IMR-90 (cell line): Measurements from ENCODE around the gene VWA8. TPM values are rescaled to one million over a fixed set of nuclear protein-coding genes. Genes with fewer than 3 reads are reported as not detected.

Experiments
- ATAC-seq: fragments of 200-7000 bp; cut with Tn5 transposase; 2 replicates; pipeline ENCODE4 v1.9.1; 2020; ENCODE audit warnings: low read depth, mild to moderate bottlenecking, moderate library complexity
- BruUV-seq: library from RNA; stranded (reverse); fragments of 400-500 nt; replicated peaks from 2 replicates; lab custom pipeline; 2021; lab: Mats Ljungman, UMichigan
- CTCF ChIA-PET: fragments of 300-600 bp; formaldehyde crosslinking; extraction: SDS; loops from one replicate; lab custom pipeline; 2021; ENCODE audit warnings: antibody characterized with exemption; lab: Yijun Ruan, JAX
- POLR2A ChIA-PET: fragments of 300-600 bp; sonication (Branson Sonifier 250); formaldehyde crosslinking; loops from one replicate; lab custom pipeline; 2022; ENCODE audit warnings: antibody characterized with exemption; ENCODE audit not compliant: unreplicated experiment; lab: Charles Lee
- DNase-seq: peaks from one replicate; pipeline ENCODE4 v3.0.0; 2013
- H2AFZ ChIP-seq: replicated peaks from 2 replicates; pipeline ENCODE3; 2013; ENCODE audit warnings: low read length, mild to moderate bottlenecking; ENCODE audit not compliant: poor library complexity
- H2AK5ac ChIP-seq: 2 replicates; pipeline ENCODE4 v1.6.1; 2013; ENCODE audit warnings: low read depth, low read length, inconsistent platforms
- H2AK9ac ChIP-seq: replicated peaks from 2 replicates; pipeline ENCODE3; 2013; ENCODE audit warnings: mild to moderate bottlenecking, low read depth, low read length, moderate library complexity; ENCODE audit not compliant: poor library complexity
- H2BK120ac ChIP-seq: 2 replicates; pipeline ENCODE4 v1.6.1; 2013; ENCODE audit warnings: low read depth, low read length, inconsistent platforms
- H2BK15ac ChIP-seq: 3 replicates; pipeline ENCODE4 v1.6.1; 2013; ENCODE audit warnings: low read depth, low read length, inconsistent platforms
- H2BK20ac ChIP-seq: 2 replicates; pipeline ENCODE4 v1.6.1; 2013; ENCODE audit warnings: low read depth, mild to moderate bottlenecking, inconsistent platforms, low read length, moderate library complexity
- H2BK5ac ChIP-seq: 2 replicates; pipeline ENCODE4 v1.6.1; 2013; ENCODE audit warnings: mild to moderate bottlenecking, low read depth, low read length, inconsistent platforms; ENCODE audit not compliant: poor library complexity, severe bottlenecking
- H3K14ac ChIP-seq: replicated peaks from 2 replicates; pipeline ENCODE4 v1.6.1; 2013; ENCODE audit warnings: low read depth, low read length, inconsistent platforms
- H3K18ac ChIP-seq: 2 replicates; pipeline ENCODE4 v1.6.1; 2013; ENCODE audit warnings: low read depth, low read length, control low read depth
- H3K23ac ChIP-seq: 2 replicates; pipeline ENCODE4 v1.6.1; 2013; ENCODE audit warnings: low read depth, low read length, inconsistent platforms
- H3K27ac ChIP-seq: 2 replicates; pipeline ENCODE4 v1.5.1; 2013; ENCODE audit warnings: mild to moderate bottlenecking, control low read depth, low read length; ENCODE audit not compliant: insufficient read depth
- H3K27me3 ChIP-seq: 2 replicates; pipeline ENCODE4 v1.6.1; 2013; ENCODE audit warnings: low read length; ENCODE audit not compliant: control insufficient read depth, insufficient read depth
- H3K36me3 ChIP-seq: 2 replicates; pipeline ENCODE4 v1.6.1; 2013; ENCODE audit warnings: low read length, mixed read lengths; ENCODE audit not compliant: control insufficient read depth, insufficient read depth
- H3K4ac ChIP-seq: 2 replicates; pipeline ENCODE4 v1.6.1; 2013; ENCODE audit warnings: low read depth, low read length, inconsistent platforms
- H3K4me1 ChIP-seq: 2 replicates; pipeline ENCODE4 v1.6.1; 2013; ENCODE audit warnings: low read length, mixed read lengths; ENCODE audit not compliant: control insufficient read depth, insufficient read depth
- H3K4me2 ChIP-seq: 2 replicates; pipeline ENCODE4 v1.6.1; 2013; ENCODE audit warnings: low read depth, mild to moderate bottlenecking, control low read depth, low read length, moderate library complexity
- H3K4me3 ChIP-seq: 2 replicates; pipeline ENCODE4 v1.5.1; 2013; ENCODE audit warnings: low read depth, mild to moderate bottlenecking, control low read depth, low read length, moderate library complexity; ENCODE audit not compliant: insufficient read depth
- H3K56ac ChIP-seq: 2 replicates; pipeline ENCODE4 v1.6.1; 2013; ENCODE audit warnings: low read length, inconsistent platforms; ENCODE audit not compliant: insufficient read depth; ENCODE audit errors: extremely low read depth
- H3K79me1 ChIP-seq, 2 experiments: 2 replicates each; pipeline ENCODE4 v1.6.1; 2013; ENCODE audit warnings: low read length in 2 of 2, inconsistent platforms in 1 of 2, low read depth in 1 of 2
- H3K9ac ChIP-seq: 2 replicates; pipeline ENCODE4 v1.6.1; 2013; ENCODE audit warnings: low read depth, low read length, control low read depth
- H3K9me1 ChIP-seq: 2 replicates; pipeline ENCODE4 v1.6.1; 2013; ENCODE audit warnings: low read length, inconsistent platforms; ENCODE audit not compliant: insufficient read depth
- H3K9me3 ChIP-seq: 2 replicates; pipeline ENCODE4 v1.6.1; 2013; ENCODE audit warnings: low read length; ENCODE audit not compliant: control insufficient read depth, insufficient read depth
- H4K20me1 ChIP-seq: 2 replicates; pipeline ENCODE4 v1.6.1; 2013; ENCODE audit warnings: low read length, inconsistent platforms; ENCODE audit not compliant: insufficient read depth
- H4K5ac ChIP-seq: 2 replicates; pipeline ENCODE4 v1.6.1; 2013; ENCODE audit warnings: mild to moderate bottlenecking, low read depth, low read length, control low read depth
- H4K8ac ChIP-seq, 2 experiments: 2 replicates each; pipeline ENCODE4 v1.6.1; 2013; ENCODE audit warnings: low read depth in 2 of 2, low read length in 2 of 2, control low read depth in 1 of 2, inconsistent platforms in 1 of 2
- H4K91ac ChIP-seq: 2 replicates; pipeline ENCODE4 v1.6.1; 2013; ENCODE audit warnings: low read depth, low read length, inconsistent platforms; ENCODE audit not compliant: insufficient read depth
- CEBPB ChIP-seq: IDR thresholded peaks from 2 replicates; pipeline ENCODE4 v1.6.1; 2012; ENCODE audit warnings: low read depth, low read length, improper control_type of control experiment
- FOS ChIP-seq: fragments of 150-350 bp; IDR thresholded peaks from 2 replicates; pipeline ENCODE4 v1.6.1; 2016; ENCODE audit warnings: low read depth, low read length
- MXI1 ChIP-seq: IDR thresholded peaks from 2 replicates; pipeline ENCODE4 v1.6.1; 2012; ENCODE audit warnings: low read depth, mild to moderate bottlenecking, low read length, moderate library complexity, borderline replicate concordance
- POLR2A ChIP-seq: IDR thresholded peaks from 2 replicates; pipeline ENCODE4 v1.6.1; 2012; ENCODE audit warnings: mild to moderate bottlenecking, low read depth, low read length
- RAD21 ChIP-seq: IDR thresholded peaks from 2 replicates; pipeline ENCODE4 v1.6.1; 2012; ENCODE audit warnings: low read length, improper control_type of control experiment
- RCOR1 ChIP-seq: IDR thresholded peaks from 2 replicates; pipeline ENCODE4 v1.6.1; 2012; ENCODE audit warnings: mild to moderate bottlenecking, low read length, improper control_type of control experiment; ENCODE audit not compliant: insufficient replicate concordance
- WGBS, 2 experiments: methylation state at CpG; one replicate each; pipeline versions ENCODE4 v1.1.5 to v1.1.7; 2013; ENCODE audit warnings: missing lambda C conversion rate in 2 of 2; ENCODE audit not compliant: insufficient read length in 1 of 2; ENCODE audit errors: extremely low coverage in 2 of 2; 5-methylcytosine and 5-hydroxymethylcytosine counted together
- dilution Hi-C: fragments of 300-500 bp; cut with HindIII; formaldehyde crosslinking; loops from one replicate; pipeline ENCODE4 v1.14.3; 2018; ENCODE audit warnings: low sequenced_read_pairs; ENCODE audit not compliant: unreplicated experiment
- in situ Hi-C: fragments of 300-500 bp; cut with MboI; formaldehyde crosslinking; loops from 3 replicates; pipeline ENCODE4 v1.14.3; 2019; ENCODE audit warnings: low sequenced_read_pairs, inconsistent platforms, mixed read lengths
- intact Hi-C: fragments of 100-400 bp; cut with micrococcal nuclease; formaldehyde crosslinking; loops from 2 replicates; pipeline ENCODE4 v1.10.0; 2022
- polyA plus RNA-seq, 3 experiments: library from polyadenylated mRNA; depleted of rRNA; stranded (reverse); fragments of >200 nt; gene quantifications; 2 replicates each; pipeline ENCODE4 v1.2.3, GENCODE V29; 2012; ENCODE audit warnings: low replicate concordance in 1 of 3
- total RNA-seq: library from RNA; depleted of rRNA; stranded (reverse); fragments of >200 nt; gene quantifications from 2 replicates; pipeline ENCODE4 v1.2.3, GENCODE V29; 2012

Gene VWA8
- total and polyA plus RNA-seq, 2 of the 4 experiments (the other 2 are of a cell fraction), result 5.9 to 18.3 TPM

DNA sequence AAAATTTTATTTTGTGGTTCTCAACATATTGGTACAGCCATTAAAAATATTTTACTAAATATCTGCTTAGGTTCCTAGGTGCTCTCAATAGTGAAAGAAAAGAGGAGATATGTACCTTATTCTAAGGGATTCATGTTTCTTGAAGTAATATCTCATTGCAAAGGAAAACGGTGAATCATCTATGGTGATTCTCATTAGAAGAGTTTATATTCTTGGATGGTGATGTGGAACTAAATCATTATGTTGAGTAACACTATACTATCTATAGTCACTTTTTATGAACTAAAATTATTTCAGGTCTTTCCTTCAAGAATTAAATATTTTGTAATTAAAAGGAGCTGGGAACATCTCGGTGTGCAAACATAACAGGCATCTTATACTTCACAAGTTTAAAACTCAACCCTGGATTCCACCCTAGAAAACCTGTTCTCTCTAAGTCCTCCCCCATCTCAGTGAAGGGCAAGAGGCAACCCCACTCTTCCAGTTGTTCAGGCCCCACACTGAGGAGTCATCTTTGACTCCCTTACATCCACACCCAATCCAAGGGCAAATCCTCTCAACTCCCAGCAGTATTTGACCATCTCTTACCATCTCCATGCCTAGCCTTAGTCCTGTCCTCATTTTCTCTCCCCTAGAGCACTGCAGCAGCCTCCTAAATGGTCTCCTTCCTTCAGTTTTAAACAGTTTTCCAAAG is 363.4 kb downstream of the VWA8 start:
- no CpG with 5 or more reads among the region's 2 CpGs for WGBS, 2 experiments
- CTCF ChIA-PET, result no interaction called here
- no peaks in the 10 kb centered on the region for H3K9me3 ChIP-seq
- H4K91ac ChIP-seq, result peak overlapping the region; percentile 92
- peak overlapping the region; percentile 99 for H3K18ac ChIP-seq
- TF ChIP-seq CEBPB (peak; percentile 60; the same call in 1 of the 2 replicates), MXI1 (no peak), RAD21 (no peak), POLR2A (no peak), RCOR1 (no peak), FOS (0 out of 2 replicates have a peak, but pooled peaks have one; percentile 48)
- H3K23ac ChIP-seq, result peak overlapping the region; percentile 89; the same call in 1 of the 2 replicates
- H2BK5ac ChIP-seq, result peak overlapping the region; percentile 92
- no peak overlapping the region for H3K4me2 ChIP-seq
- no peaks in the 10 kb centered on the region for H3K27me3 ChIP-seq
- H3K56ac ChIP-seq, result no peak overlapping the region
- in situ Hi-C loops (no loop called here), dilution Hi-C loops (no loop called here), intact Hi-C loops (no loop called here)
- H3K4me3 ChIP-seq, result no peak overlapping the region
- no peak overlapping the region for H3K9ac ChIP-seq
- H2BK15ac ChIP-seq, result peak overlapping the region; percentile 99; the same call in 2 of the 3 replicates
- H4K20me1 ChIP-seq, result no peaks in the 10 kb centered on the region
- H4K8ac ChIP-seq, result peak overlapping the region; percentile 85 to 91
- DNase-seq (peak; percentile 77), ATAC-seq (peak; percentile 33)
- H2AK5ac ChIP-seq, result peak overlapping the region; percentile 90
- peak overlapping the region; percentile 98 for H3K4ac ChIP-seq
- H2AK9ac ChIP-seq, result peak overlapping the region; percentile 62
- peak overlapping the region; percentile 53 for H2AFZ ChIP-seq
- peak overlapping the region; percentile 79 for H3K27ac ChIP-seq
- H2BK20ac ChIP-seq, result peak overlapping the region; percentile 99
- H4K5ac ChIP-seq, result peak overlapping the region; percentile 97
- H3K4me1 ChIP-seq, result peaks cover 12% of the 10 kb centered on the region
- POLR2A ChIA-PET, result no interaction called here
- H3K14ac ChIP-seq, result peak overlapping the region; percentile 99
- peak overlapping the region; percentile 98 for H2BK120ac ChIP-seq
- 0 out of 2 replicates have a peak, but pooled peaks cover 2% of the 10 kb centered on the region for H3K36me3 ChIP-seq
- peaks cover 6% of the 10 kb centered on the region for H3K9me1 ChIP-seq
- BruUV-seq, result no TSS peak
- no peaks in the 10 kb centered on the region for H3K79me1 ChIP-seq
